NCI-H2107 (cell line): ENCODE data around the gene PRKCH.

Experiments used
- DNase-seq: peaks from one replicate; lab custom pipeline; 2025; lab: John Stamatoyannopoulos, UW

PRKCH gene

DNA sequence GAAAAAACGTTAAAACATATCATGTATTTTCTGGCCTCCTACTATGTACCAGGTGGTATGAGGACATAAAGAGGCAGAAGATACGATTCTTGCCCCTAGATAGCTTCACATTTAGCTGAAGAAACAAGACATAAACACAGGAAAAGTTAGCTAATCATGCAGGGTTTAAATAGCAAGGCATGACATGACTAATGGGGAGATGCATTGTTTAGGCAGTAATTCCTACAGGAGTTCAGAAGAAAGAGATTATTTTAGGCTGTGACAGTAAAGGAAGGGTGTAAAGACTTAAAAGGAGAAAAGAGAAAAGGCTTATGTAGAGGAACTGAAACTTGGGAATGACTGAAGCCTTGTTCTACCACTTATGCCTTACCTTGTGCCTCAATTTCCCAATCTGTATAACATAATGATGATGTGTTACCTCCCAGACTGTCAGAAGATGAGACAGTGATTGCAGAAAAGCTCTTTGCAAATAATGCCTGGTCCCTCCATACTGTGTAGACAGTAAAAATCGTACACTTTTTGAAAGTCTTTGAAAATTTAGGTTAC lies 44.4 kb downstream of the PRKCH start:
- DNase-seq, result no peak

DNA sequence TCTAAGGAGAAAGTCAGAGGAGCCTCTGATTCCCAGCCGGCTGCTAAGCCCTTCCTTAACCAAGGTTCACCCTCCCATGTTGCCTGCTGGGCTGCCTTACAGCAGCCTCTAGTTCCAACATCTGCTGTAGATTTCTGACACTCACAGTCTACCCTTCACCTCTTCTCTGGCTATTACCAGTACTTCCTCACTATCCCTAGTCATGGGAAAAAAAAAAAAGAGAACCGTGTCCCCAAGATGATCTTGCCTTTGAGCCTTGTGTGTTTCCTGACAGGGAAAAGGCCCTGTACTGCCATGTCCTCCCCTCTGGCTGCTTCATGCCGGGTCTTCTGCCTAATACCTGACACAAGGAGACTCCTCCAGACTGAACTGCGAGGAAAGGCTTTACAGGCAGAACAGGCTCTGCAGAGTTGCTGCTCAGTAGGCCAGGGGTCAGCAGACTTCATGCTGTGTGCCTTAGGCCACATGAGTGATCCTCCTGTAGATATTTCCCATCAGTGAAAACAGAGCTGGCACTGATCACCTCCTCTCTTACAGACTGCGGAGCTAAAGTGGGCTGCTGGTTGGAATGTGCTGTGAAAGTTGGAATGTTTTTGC lies 46.8 kb downstream of the PRKCH start:
- no peak for DNase-seq

DNA sequence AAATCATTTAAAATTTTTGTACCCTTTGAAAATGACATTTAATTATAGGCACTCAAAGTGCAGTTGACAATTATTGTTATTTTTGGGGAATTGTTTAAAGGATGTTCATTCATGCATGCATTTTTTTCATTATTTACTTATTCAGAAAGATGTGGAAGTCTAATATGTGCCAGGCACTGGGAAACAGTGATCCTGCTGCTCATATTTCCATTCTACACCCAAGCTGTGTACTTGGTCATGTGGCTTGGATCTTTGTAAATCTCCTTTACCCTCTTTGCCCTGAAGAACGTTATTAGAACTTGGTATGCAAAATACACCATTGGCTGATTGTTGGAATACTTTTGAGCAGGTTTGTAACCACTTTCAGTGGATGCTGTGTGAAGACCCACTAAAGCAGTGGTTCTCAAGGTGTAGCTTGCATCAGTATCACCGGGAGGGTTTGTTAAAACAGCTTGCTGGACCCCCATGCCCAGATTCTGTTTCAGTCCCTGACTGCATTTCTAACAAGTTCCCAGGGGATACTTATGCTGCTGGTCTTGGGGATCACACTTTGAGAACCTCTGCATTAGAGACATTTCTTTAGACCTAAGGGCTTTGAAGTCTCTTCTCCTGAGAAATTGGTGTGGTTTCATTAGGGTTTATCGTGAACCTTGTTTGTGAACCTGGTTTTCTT lies 47.5 kb downstream of the PRKCH start:
- no peak for DNase-seq

DNA sequence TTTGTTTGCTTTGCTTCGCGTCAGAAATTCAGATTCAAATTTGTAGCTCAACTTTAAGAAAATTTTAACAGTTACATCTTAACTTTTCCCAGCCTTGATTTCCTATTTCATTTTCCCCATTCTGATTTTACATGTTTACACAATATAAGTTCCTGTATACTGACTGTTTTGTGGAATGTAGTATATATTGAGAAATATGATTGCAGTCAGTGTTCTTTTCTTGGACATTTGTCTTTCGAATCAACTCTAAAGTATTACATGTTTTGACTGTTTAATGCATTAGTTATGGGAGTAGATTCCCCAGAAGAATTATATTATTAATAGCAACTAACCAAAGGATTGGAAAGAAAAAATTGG lies 48.1 kb downstream of the PRKCH start:
- no peak for DNase-seq

DNA sequence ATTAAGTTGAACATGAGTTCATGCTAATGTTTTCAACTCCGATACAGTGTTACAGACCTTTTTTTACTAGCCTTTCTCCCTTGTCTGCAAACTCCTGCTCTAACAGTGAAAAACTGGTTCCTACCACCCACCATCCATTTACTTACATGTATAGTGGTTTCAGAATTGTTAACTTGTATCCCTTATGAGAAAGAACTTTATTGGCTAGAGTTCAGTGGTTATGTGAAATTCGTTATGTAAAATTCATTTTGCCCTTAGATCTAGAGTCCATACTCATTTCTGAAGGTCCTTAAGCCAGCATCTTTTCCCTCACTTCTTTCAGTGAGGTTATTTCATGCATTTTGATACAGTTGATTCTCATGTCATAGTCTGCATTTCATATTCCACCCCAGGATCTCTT lies 51.0 kb downstream of the PRKCH start:
- DNase-seq, result no peak

DNA sequence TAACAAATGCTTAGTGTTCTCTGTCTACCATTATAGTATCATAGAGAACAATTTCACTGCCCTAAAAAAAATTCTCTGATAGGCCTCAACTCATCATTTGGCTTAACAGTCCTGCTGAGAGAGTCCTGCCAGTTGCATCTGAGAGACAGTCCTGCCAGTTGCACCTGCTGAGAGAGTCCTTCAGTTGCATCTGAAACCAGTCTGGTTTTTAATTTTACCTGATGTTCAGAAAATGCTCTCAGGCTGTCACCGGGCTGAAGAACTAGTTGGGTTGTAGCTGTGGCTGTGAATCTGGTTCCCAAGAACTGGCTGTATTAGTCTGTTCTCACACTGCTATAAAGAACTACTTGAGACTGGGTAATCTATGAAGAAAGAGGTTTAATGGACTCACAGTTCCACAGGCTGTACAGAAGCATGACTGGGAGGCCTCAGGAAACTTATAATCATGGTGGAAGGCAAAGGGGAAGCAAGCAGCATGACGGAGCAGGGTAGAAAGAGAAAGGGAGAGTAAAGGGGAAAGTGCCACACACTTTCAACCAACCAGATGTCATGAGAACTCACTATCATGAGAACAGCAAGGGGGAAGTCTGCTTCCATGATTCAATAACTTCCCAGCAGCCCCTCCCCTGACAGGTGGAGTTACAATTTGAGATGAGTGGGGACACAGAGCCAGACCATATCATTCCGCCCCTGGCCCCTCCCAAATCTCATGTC lies 51.6 kb downstream of the PRKCH start:
- no peak for DNase-seq

DNA sequence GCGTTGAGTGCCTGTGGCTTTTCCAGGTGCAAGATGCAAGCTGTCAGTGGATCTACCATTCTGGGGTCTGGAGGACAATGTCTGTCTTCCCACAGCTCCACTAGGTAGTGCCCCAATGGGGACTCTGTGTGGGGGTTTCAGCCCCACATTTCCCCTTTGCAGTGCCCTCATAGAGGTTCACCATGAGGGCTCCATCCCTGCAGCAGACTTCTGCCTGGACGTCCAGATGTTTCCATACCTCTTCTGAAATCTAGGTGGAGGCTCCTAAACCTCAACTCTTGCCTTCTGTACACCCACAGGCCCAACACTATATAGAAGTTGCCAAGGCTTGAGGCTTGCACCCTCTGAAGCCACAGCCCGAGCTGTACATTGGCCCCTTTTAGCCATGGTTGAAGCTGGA lies 52.9 kb downstream of the PRKCH start:
- DNase-seq, result no peak

DNA sequence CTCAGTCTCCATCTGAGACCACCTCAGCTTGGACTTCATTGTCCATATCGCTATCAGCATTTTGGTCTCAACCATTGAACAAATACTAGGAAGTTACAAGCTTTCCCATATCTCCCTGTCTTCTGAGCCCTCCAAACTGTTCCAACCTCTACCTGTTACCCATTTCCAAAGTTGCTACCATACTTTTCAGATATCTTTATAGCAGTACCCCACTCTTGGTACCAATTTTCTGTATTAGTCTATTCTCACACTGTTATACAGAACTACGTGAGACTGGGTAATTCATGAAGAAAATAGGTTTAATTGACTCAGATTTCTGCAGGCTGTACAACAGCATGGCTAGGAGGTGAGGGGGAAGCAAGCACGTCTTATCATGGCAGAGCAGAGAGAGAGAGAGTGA lies 53.8 kb downstream of the PRKCH start:
- no peak for DNase-seq

DNA sequence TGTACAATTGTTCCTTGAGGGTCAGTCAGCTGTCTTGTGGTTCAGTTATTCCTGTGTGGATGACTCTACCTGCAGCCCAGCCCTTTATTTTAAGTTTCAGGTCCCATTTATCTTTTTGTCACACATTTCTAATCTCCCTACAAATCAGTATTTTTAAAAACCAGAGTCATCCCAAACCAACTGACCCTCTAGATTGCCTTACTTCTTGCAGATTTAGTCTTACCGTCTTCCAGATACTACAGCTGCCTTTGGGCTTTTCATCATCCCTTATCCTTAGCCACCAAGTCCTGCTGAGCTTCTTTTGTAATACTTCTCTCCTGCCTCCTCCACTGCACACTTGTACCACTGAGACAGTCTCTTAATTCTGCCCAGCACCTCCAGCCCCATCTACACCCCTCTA lies 54.9 kb downstream of the PRKCH start:
- no peak for DNase-seq

DNA sequence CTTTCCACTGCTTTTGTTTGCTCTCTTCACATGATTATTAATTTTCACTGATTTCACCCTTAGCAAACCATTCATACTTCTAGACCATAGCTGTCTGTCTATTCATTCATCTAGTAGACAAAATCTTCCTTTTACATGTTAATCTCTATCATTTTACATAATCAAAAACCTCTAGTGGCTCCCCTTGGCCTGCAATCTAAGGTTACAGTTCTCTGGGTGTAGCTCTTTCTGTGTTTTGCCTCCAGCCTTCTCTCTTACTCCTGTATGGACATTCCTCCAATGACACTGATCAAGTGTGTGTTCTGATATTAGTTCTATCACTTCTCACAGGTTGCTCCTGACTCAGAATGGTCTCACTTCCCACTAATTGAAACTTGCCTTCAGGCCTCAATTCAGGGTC lies 56.4 kb downstream of the PRKCH start:
- DNase-seq, result no peak

DNA sequence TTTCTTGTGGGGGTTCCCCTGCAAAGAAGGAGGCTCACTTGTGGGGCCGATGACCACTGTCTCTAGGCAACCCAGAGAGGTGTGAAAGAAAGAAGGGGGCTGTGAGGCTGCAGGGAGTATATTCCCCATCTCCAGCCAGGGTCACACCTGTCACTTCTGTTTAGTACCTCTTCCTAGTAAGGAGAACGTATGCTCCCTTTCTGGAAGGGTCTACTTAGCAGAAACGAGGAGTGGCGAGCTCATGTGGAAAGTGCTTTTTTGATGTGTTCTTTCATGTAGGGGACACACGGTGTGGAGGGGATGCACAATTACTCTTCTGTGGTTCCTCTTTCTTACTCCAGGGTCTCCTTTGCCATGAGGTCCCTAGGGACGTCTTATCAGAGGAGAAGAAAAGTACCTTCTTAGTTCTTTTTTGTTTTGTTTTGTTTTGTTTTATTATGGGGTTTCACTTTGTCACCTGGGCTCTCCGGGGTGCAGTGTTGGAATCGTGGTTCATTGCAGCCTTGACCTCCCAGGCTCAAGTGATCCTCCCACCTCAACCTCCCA lies 58.3 kb downstream of the PRKCH start:
- DNase-seq, result no peak

DNA sequence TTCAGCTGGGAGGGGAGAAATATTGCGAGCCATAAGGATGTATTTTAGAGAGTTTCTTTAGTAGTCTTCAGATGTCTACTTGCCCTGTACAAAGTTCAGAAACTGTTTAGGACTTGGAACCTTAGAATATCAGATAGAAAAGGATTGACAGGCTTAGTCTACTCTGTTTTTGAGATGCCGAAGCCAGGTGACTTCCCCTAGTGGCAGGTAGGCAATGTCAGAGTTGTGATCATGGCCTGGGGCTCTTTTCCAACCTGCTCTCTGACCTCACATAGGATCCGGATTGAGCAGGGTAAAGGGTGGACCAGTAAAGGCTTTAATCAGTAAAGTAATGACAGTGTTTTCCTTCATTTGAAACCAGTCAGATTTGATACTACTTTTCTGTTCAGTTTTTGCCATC lies 59.6 kb downstream of the PRKCH start:
- DNase-seq, result no peak

DNA sequence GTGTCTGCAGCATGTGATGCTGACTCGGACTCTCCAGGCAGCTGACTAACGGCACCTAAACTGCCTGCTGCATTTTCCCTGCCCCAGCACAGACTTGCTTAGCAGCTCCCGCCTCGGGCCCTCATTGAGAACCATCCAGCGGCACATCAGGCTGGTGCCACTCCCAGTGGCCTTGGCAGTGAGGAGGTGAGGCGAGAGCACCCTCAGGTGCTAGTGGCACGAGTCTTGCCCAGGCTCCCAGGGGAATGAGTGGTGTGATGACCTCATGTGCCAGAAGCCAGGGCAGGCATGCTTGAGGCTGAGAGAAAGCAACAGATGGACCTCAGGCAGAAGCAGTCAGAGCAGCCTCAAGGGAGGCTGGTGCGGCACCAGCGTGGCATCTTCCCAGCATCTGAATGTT lies 60.2 kb downstream of the PRKCH start:
- DNase-seq, result peak; percentile 25

DNA sequence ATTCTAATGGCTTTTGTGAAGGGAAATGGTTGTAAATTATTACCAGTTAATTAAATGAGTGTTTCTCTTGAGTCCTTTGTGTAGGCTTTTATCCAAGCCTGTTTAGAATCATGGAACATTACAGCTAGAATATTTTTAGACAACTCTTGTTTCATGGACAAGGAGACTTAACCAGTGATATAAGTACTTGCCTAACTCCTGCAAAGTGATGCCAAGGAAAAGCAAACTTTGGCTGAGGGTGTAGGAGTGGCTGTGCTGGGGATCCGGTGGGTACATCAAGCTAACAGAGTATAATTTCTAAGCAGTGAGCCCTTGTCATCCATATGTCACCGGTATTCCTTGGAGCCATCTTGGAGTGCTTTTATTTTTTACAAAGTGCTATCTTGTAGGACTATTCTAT lies 61.5 kb downstream of the PRKCH start:
- no peak for DNase-seq

DNA sequence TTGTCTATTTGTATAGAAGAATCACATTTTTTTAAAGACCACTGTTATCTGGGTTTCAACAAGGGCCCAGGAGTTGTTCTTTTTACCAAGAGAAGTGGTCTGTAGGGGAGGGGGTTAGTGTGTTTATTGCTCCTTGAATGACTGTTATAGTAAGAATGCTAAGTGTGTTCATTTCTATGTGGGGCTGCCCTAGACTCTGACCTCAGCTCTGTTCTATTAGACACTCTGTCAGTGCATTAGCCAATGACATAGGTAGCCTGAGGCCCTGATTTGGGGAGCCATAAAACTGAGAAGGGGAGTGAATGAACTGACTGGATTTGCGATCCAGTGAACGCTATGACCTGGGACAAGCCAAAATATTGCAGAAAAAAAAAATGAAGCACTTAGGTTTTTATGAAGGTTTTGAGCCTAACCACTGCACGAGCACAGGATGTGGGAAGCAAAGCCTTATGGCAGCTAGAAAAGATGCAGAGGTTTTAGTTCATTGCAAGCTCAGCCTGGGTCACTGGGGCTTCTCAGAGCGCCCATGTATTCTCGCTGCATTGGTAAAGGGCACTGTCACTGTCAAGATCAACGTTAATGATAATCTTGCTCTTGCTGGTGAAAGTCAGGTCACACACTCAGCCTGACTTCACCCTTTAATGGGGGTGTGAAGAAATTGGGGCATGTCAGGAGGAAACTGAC lies 63.8 kb downstream of the PRKCH start:
- no peak for DNase-seq

DNA sequence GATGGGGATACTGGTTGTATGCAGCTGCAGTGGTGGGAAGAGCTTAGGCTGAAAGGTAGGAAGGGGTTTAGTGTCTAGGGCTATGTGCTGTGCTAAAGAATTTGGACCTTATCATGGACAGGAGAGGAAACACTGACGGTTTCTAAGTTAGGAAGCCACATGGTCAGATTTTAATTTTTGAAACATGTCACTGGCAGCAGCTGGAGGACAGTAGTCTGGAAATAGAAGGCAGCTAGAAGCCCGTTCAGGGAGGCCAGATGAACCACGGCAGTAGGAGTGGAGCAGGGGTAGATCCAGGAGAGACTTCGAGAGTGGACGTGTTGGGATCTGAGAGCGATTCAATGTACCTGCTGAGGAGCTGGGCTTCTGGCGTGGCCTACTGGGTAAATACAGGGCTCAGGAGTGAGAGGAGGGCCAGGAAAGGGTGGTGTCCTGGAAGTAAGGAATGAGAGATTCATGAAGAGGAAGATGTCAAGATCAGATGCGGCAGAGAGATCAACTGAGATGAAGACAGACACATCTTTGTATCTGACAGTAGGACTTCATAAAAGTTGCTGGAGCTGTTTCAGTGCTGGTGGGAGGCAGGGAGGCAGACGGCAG lies 64.9 kb downstream of the PRKCH start:
- DNase-seq, result no peak

DNA sequence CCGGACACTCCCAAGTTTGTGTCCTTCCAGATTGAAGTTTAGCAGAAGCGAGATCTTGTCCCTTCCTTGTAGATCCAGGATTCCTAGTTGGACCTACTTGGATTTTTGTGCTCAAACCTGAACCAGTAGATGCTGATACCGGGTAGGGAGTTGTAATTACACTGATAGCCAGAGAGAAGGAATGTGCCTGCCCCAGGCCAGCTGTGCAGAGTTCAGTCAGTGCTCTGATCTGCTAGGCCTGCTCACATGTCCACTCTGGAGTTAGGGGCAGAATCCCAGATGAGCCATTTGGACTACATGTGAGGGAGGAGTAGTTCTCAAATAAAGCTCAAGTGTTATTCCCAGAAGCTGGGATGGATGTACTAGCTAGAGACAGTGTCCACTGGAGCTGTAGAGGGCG lies 65.7 kb downstream of the PRKCH start:
- no peak for DNase-seq

DNA sequence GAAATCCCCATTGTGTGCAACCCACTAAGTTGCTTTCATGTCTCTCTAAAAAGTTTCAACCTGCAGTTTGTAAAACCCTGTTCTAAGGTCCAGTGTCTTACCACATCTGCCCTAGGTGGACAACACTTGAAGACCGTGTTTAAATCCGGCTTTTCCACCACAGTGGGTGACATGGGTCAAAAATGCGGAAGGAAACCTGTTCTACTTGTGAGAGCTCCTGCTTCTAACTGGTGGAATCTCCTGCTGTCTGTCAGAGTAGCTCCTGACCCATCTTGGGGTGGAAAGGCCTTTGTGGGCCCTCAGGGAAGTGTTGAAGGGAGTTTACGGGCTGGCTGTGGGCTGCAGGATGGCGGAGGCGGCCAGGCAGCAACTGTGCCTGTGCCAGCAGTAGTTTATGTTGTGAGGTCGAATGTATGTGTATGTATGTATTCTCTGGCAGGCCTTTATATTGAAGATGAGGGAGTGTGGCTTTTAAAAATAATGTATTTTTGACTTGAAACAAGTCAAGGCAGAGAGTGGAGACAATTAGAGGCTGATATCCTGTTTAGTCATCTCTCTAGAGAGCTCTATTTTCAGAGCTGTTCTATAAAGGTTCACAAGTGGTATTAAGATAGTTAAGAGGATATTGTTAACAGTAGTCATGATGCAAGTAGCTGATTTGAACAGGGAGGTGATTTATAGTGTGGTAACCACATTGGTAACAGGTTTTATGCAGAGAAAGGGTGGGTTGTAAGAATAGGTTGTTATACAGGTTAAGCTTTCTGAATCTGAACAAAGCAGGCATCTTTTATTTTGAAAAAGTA lies 67.0 kb downstream of the PRKCH start:
- DNase-seq, result peak; percentile 62

DNA sequence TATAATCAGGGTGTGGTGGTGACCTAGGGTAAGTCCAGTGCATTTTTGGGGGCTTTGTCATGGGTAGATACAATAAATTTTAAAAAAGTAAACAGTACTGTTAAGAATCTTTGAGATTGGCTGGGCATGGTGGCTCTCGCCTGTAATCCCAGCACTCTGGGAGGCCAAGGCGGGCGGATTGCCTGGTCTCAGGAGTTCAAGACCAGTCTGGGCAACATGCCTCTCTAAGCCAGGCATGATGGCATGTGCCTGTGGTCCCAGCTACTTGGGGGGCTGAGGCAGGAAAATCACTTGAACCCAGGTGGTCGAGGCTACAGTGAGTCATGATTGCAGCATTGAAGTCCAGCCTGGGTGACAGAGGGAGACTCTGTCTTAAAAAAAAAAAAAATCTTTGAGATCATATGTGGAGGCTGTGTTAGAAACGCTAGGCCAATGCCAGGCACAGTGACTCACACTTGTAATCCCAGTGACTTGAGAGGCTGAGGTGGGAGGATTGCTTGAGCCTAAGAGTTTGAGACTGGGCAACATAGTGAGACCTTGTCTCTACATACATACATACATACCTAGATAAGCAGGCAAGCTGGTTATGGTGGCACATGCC lies 67.7 kb downstream of the PRKCH start:
- DNase-seq, result no peak

DNA sequence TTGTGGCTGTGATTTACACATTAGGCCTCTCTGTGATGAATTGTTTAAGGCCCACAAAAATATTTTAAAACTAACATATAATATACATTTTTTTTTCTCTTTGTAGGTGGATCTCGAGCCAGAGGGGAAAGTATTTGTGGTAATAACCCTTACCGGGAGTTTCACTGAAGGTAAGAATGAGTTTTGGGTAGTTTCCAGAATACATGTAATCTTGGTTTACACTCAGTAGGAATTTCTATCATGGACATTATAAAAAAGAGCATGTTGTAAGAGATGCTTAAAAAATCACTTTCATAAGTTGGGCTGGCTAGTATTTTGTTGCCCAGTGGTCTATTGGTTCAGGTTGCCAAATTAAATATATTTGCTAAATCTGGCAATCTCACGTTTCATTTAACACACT lies 69.7 kb downstream of the PRKCH start:
- DNase-seq, result no peak

DNA sequence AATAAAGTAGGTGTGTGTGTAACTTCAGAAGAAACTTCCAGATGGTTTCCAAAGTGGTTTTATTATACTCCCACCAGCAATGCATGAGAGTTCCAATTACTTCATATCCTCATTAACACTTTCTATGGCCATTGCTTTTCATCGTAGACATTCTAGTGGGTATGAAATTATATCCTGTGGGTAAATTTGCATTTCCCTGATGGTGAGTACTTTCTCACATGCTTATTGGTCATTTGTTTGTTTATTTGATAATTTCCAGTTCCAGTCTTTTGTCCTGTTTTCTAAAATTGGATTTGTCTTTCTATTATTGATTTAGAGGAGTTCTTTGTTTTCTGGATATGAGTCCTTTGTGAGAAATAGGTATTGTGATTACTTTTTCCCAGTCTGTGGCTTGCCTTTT lies 70.9 kb downstream of the PRKCH start:
- DNase-seq, result no peak
